Upper lobe of left lung (tissue), 6 donors: ENCODE data around the gene RNU6-9. TPM values are rescaled to one million over a fixed set of nuclear protein-coding genes. Genes with fewer than 3 reads are reported as not detected.

Source experiments
- ATAC-seq, 2 donors: fragments of 200-7000 bp; cut with Tn5 transposase; one replicate each; pipeline ENCODE4 v1.9.1; 2022; ENCODE audit warnings: mild to moderate bottlenecking in 2 of 2, moderate library complexity in 2 of 2; ENCODE audit not compliant: low FRiP score in 2 of 2
- DNase-seq, 2 donors: peaks; one replicate each; pipeline ENCODE4 v3.0.0-alpha.2; 2019 to 2020
- H3K27ac ChIP-seq, 4 donors: fragments of 200-600 bp; sonication (generic); one replicate each; pipeline ENCODE4 v1.5.1; 2016 to 2019
- H3K27me3 ChIP-seq, 4 donors: fragments of 200-600 bp; sonication (generic); one replicate each; pipeline ENCODE4 v1.5.1; 2017 to 2019
- H3K36me3 ChIP-seq, 4 donors: fragments of 200-600 bp; sonication (generic); one replicate each; pipeline ENCODE4 v1.5.1; 2016 to 2019
- H3K4me1 ChIP-seq, 4 donors: fragments of 200-600 bp; sonication (generic); one replicate each; pipeline ENCODE4 v1.5.1; 2018 to 2019
- H3K4me3 ChIP-seq, 4 donors: fragments of 200-600 bp; sonication (generic); one replicate each; pipeline ENCODE4 v1.5.1; 2017 to 2019; ENCODE audit warnings: mild to moderate bottlenecking in 2 of 4, moderate library complexity in 1 of 4
- H3K9me3 ChIP-seq, 4 donors: fragments of 200-600 bp; sonication (generic); one replicate each; pipeline ENCODE4 v1.5.1; 2018 to 2019
- CTCF ChIP-seq, 6 experiments: fragments of 450-650 bp in 4 of 6; fragments of 200-600 bp in 2 of 6; sonication (generic) in 2 of 6; IDR thresholded peaks; one replicate each; pipeline ENCODE4 v1.5.1; 2016 to 2019; ENCODE audit warnings: antibody characterized with exemption in 6 of 6
- EP300 ChIP-seq, 4 donors: sonication (generic); formaldehyde crosslinking; IDR thresholded peaks; one replicate each; pipeline ENCODE4 v1.5.1; 2017; ENCODE audit warnings: antibody characterized with exemption in 4 of 4, control low read depth in 2 of 4
- POLR2A ChIP-seq, 4 donors: fragments of 450-650 bp; IDR thresholded peaks; one replicate each; pipeline ENCODE4 v1.5.1; 2016 to 2017; ENCODE audit warnings: antibody characterized with exemption in 4 of 4, mild to moderate bottlenecking in 2 of 4
- POLR2AphosphoS5 ChIP-seq, 2 donors: sonication (generic); formaldehyde crosslinking; IDR thresholded peaks; one replicate each; pipeline ENCODE4 v1.5.1; 2017; ENCODE audit warnings: antibody characterized with exemption in 2 of 2
- WGBS, 2 donors: methylation state at CpG; one replicate each; pipeline ENCODE4 v1.1.5; 2017 to 2018; 5-methylcytosine and 5-hydroxymethylcytosine counted together
- total RNA-seq, 6 donors: library from RNA; depleted of rRNA in 4 of 6; stranded (reverse); fragments of >200 nt in 4 of 6; gene quantifications; one replicate each; pipeline versions ENCODE4 v1.1.0 to v1.2.1, GENCODE V29; 2016 to 2021
- donor health status: DM: no; HTN: no; CAD: no; lungs with moderate emphysema.
- donor health status: DM: no; HTN: yes; CAD: no; lungs with severe emphysema.

RNU6-9 gene
- total RNA-seq, 6 donors from 2014 or later, result not detected

- 13 to 14% methylated on average over 14 to 31 of the region's 31 CpGs for WGBS, 2 donors
- Histone ChIP-seq H3K9me3 (no peaks in the 10 kb centered on the region), H3K4me1 (peaks cover 40 to 60% (median 45%) of the 10 kb centered on the region in 4 donors), H3K36me3 (peaks cover 0 to 7% (median 4%) of the 10 kb centered on the region in 4 donors), H3K4me3 (peak overlapping the region; percentile 90 to 97 (median 96)), H3K27me3 (peaks cover 0 to 14% (median 10%) of the 10 kb centered on the region in 4 donors), H3K27ac (peak overlapping the region; percentile 86 to 97 (median 88))
- TF ChIP-seq CTCF (IDR thresholded peaks at IDR 0.05), result no peak
- no peak for TF ChIP-seq POLR2AphosphoS5 (IDR thresholded peaks at IDR 0.05)
- TF ChIP-seq EP300 (IDR thresholded peaks at IDR 0.05), result no peak
- TF ChIP-seq POLR2A (IDR thresholded peaks at IDR 0.05), result no peak
- no peak for ATAC-seq
- peak in 1 of 2 donors; percentile 83 for DNase-seq
Observed at GRCh38 chr19:924553-925086, 31.3 kb downstream of the RNU6-9 start.

DNA sequence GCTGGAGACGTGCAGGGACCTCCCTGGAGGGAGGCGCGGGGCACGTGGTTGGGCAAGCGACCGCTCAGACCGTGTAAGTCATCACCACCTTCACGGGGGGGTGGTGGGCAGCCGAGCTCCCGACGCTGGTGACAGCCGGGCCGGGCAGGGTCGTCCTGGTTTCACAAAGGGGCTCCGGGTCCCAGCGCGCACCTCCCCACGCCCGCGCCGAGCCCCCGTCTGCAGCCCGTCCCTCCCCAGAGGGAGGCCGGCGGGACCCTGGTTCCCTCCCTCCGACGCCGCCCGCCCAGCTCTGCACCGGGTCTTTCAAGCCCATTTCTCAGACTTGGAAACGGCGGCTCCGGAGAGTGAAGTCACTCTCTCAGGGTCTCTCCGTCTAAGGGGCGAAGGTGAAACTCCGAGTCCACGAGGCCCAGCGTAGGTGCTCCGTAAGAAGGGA lies 31.8 kb downstream of the RNU6-9 start:
- Histone ChIP-seq H3K36me3 (peaks cover 0 to 12% (median 7%) of the 10 kb centered on the region in 4 donors), H3K4me3 (peak overlapping the region; percentile 90 to 97 (median 96)), H3K27me3 (peaks cover 0 to 10% (median 5%) of the 10 kb centered on the region in 4 donors), H3K9me3 (no peaks in the 10 kb centered on the region), H3K27ac (peak overlapping the region; percentile 86 to 97 (median 88)), H3K4me1 (peaks cover 35 to 56% (median 40%) of the 10 kb centered on the region in 4 donors)
- 0 to 1% methylated on average over 21 to 39 of the region's 39 CpGs for WGBS, 2 donors
- TF ChIP-seq CTCF (IDR thresholded peaks at IDR 0.05), result no peak
- no peak for TF ChIP-seq POLR2A (IDR thresholded peaks at IDR 0.05)
- no peak for TF ChIP-seq EP300 (IDR thresholded peaks at IDR 0.05)
- TF ChIP-seq POLR2AphosphoS5 (IDR thresholded peaks at IDR 0.05), result no peak
- ATAC-seq (peak; percentile 15 to 77), DNase-seq (peak in 1 of 2 donors; percentile 88)

- Histone ChIP-seq H3K4me3 (peak within 1 kb of the TSS; percentile 90 to 97 (median 96)), H3K36me3 (peaks cover 0 to 14% (median 8%) of the 10 kb centered on the region in 4 donors), H3K27me3 (peaks cover 0 to 4% (median 0%) of the 10 kb centered on the region in 4 donors), H3K9me3 (no peaks in the 10 kb centered on the region), H3K27ac (peak within 1 kb of the TSS; percentile 86 to 97 (median 88)), H3K4me1 (peaks cover 30 to 49% (median 35%) of the 10 kb centered on the region in 4 donors)
- WGBS, 2 donors, result 0 to 1% methylated on average over 22 to 39 of the region's 97 CpGs
- peak; percentile 74 to 90 for ATAC-seq
- DNase-seq, result peak; percentile 84 to 97
- TF ChIP-seq POLR2AphosphoS5 (IDR thresholded peaks at IDR 0.05), result no peak
- TF ChIP-seq POLR2A (IDR thresholded peaks at IDR 0.05), result peak in 1 of 4 donors; percentile 37
- no peak for TF ChIP-seq EP300 (IDR thresholded peaks at IDR 0.05)
- TF ChIP-seq CTCF (IDR thresholded peaks at IDR 0.05), result peak in 1 of 6 experiments; percentile 19
Observed at GRCh38 chr19:925526-926322, 32.4 kb downstream of the RNU6-9 start, which contains the start of gene ARID3A. Gene ARID3A, plus strand, starts transcription at chr19:926035. Its CDS starts 3,494 bp downstream, at chr19:929529.

- ATAC-seq, result no peak
- peaks cover 29 to 47% (median 34%) of the 10 kb centered on the region in 4 donors for H3K4me1 ChIP-seq
- 0% methylated on average over 8 to 21 of the region's 21 CpGs for WGBS, 2 donors
- peak overlapping the region; percentile 90 to 97 (median 96) for H3K4me3 ChIP-seq
- TF ChIP-seq POLR2A (IDR thresholded peaks at IDR 0.05), result no peak
- no peak for TF ChIP-seq POLR2AphosphoS5 (IDR thresholded peaks at IDR 0.05)
- TF ChIP-seq CTCF (IDR thresholded peaks at IDR 0.05), result no peak
- no peak for TF ChIP-seq EP300 (IDR thresholded peaks at IDR 0.05)
- H3K27me3 ChIP-seq, result peaks cover 0 to under 1% (median 0%) of the 10 kb centered on the region in 4 donors
- DNase-seq, result no peak
- H3K36me3 ChIP-seq, result peaks cover 0 to 18% (median 9%) of the 10 kb centered on the region in 4 donors
- H3K9me3 ChIP-seq, result no peaks in the 10 kb centered on the region
- peak overlapping the region; percentile 86 to 97 (median 88) for H3K27ac ChIP-seq
Observed at GRCh38 chr19:926323-926588, 33.0 kb downstream of the RNU6-9 start.
